IMR-90 (cell line): ENCODE data around the gene TIGIT. TPM values are rescaled to one million over a fixed set of nuclear protein-coding genes. Genes with fewer than 3 reads are reported as not detected.

Experiments
- ATAC-seq: fragments of 200-7000 bp; cut with Tn5 transposase; 2 replicates; pipeline ENCODE4 v1.9.1; 2020; ENCODE audit warnings: low read depth, mild to moderate bottlenecking, moderate library complexity
- BruUV-seq: library from RNA; stranded (reverse); fragments of 400-500 nt; replicated peaks from 2 replicates; lab custom pipeline; 2021; lab: Mats Ljungman, UMichigan
- CTCF ChIA-PET: fragments of 300-600 bp; formaldehyde crosslinking; extraction: SDS; loops from one replicate; lab custom pipeline; 2021; ENCODE audit warnings: antibody characterized with exemption; lab: Yijun Ruan, JAX
- POLR2A ChIA-PET: fragments of 300-600 bp; sonication (Branson Sonifier 250); formaldehyde crosslinking; loops from one replicate; lab custom pipeline; 2022; ENCODE audit warnings: antibody characterized with exemption; ENCODE audit not compliant: unreplicated experiment; lab: Charles Lee
- DNase-seq: peaks from one replicate; pipeline ENCODE4 v3.0.0; 2013
- H2AFZ ChIP-seq: replicated peaks from 2 replicates; pipeline ENCODE3; 2013; ENCODE audit warnings: low read length, mild to moderate bottlenecking; ENCODE audit not compliant: poor library complexity
- H2AK5ac ChIP-seq: 2 replicates; pipeline ENCODE4 v1.6.1; 2013; ENCODE audit warnings: low read depth, low read length, inconsistent platforms
- H2AK9ac ChIP-seq: replicated peaks from 2 replicates; pipeline ENCODE3; 2013; ENCODE audit warnings: mild to moderate bottlenecking, low read depth, low read length, moderate library complexity; ENCODE audit not compliant: poor library complexity
- H2BK120ac ChIP-seq: 2 replicates; pipeline ENCODE4 v1.6.1; 2013; ENCODE audit warnings: low read depth, low read length, inconsistent platforms
- H2BK15ac ChIP-seq: 3 replicates; pipeline ENCODE4 v1.6.1; 2013; ENCODE audit warnings: low read depth, low read length, inconsistent platforms
- H2BK20ac ChIP-seq: 2 replicates; pipeline ENCODE4 v1.6.1; 2013; ENCODE audit warnings: low read depth, mild to moderate bottlenecking, inconsistent platforms, low read length, moderate library complexity
- H2BK5ac ChIP-seq: 2 replicates; pipeline ENCODE4 v1.6.1; 2013; ENCODE audit warnings: mild to moderate bottlenecking, low read depth, low read length, inconsistent platforms; ENCODE audit not compliant: poor library complexity, severe bottlenecking
- H3K14ac ChIP-seq: replicated peaks from 2 replicates; pipeline ENCODE4 v1.6.1; 2013; ENCODE audit warnings: low read depth, low read length, inconsistent platforms
- H3K18ac ChIP-seq: 2 replicates; pipeline ENCODE4 v1.6.1; 2013; ENCODE audit warnings: low read depth, low read length, control low read depth
- H3K23ac ChIP-seq: 2 replicates; pipeline ENCODE4 v1.6.1; 2013; ENCODE audit warnings: low read depth, low read length, inconsistent platforms
- H3K27ac ChIP-seq: 2 replicates; pipeline ENCODE4 v1.5.1; 2013; ENCODE audit warnings: mild to moderate bottlenecking, control low read depth, low read length; ENCODE audit not compliant: insufficient read depth
- H3K27me3 ChIP-seq: 2 replicates; pipeline ENCODE4 v1.6.1; 2013; ENCODE audit warnings: low read length; ENCODE audit not compliant: control insufficient read depth, insufficient read depth
- H3K36me3 ChIP-seq: 2 replicates; pipeline ENCODE4 v1.6.1; 2013; ENCODE audit warnings: low read length, mixed read lengths; ENCODE audit not compliant: control insufficient read depth, insufficient read depth
- H3K4ac ChIP-seq: 2 replicates; pipeline ENCODE4 v1.6.1; 2013; ENCODE audit warnings: low read depth, low read length, inconsistent platforms
- H3K4me1 ChIP-seq: 2 replicates; pipeline ENCODE4 v1.6.1; 2013; ENCODE audit warnings: low read length, mixed read lengths; ENCODE audit not compliant: control insufficient read depth, insufficient read depth
- H3K4me2 ChIP-seq: 2 replicates; pipeline ENCODE4 v1.6.1; 2013; ENCODE audit warnings: low read depth, mild to moderate bottlenecking, control low read depth, low read length, moderate library complexity
- H3K4me3 ChIP-seq: 2 replicates; pipeline ENCODE4 v1.5.1; 2013; ENCODE audit warnings: low read depth, mild to moderate bottlenecking, control low read depth, low read length, moderate library complexity; ENCODE audit not compliant: insufficient read depth
- H3K56ac ChIP-seq: 2 replicates; pipeline ENCODE4 v1.6.1; 2013; ENCODE audit warnings: low read length, inconsistent platforms; ENCODE audit not compliant: insufficient read depth; ENCODE audit errors: extremely low read depth
- H3K79me1 ChIP-seq, 2 experiments: 2 replicates each; pipeline ENCODE4 v1.6.1; 2013; ENCODE audit warnings: low read length in 2 of 2, inconsistent platforms in 1 of 2, low read depth in 1 of 2
- H3K9ac ChIP-seq: 2 replicates; pipeline ENCODE4 v1.6.1; 2013; ENCODE audit warnings: low read depth, low read length, control low read depth
- H3K9me1 ChIP-seq: 2 replicates; pipeline ENCODE4 v1.6.1; 2013; ENCODE audit warnings: low read length, inconsistent platforms; ENCODE audit not compliant: insufficient read depth
- H3K9me3 ChIP-seq: 2 replicates; pipeline ENCODE4 v1.6.1; 2013; ENCODE audit warnings: low read length; ENCODE audit not compliant: control insufficient read depth, insufficient read depth
- H4K20me1 ChIP-seq: 2 replicates; pipeline ENCODE4 v1.6.1; 2013; ENCODE audit warnings: low read length, inconsistent platforms; ENCODE audit not compliant: insufficient read depth
- H4K5ac ChIP-seq: 2 replicates; pipeline ENCODE4 v1.6.1; 2013; ENCODE audit warnings: mild to moderate bottlenecking, low read depth, low read length, control low read depth
- H4K8ac ChIP-seq, 2 experiments: 2 replicates each; pipeline ENCODE4 v1.6.1; 2013; ENCODE audit warnings: low read depth in 2 of 2, low read length in 2 of 2, control low read depth in 1 of 2, inconsistent platforms in 1 of 2
- H4K91ac ChIP-seq: 2 replicates; pipeline ENCODE4 v1.6.1; 2013; ENCODE audit warnings: low read depth, low read length, inconsistent platforms; ENCODE audit not compliant: insufficient read depth
- BHLHE40 ChIP-seq: fragments of 150-350 bp; IDR thresholded peaks from 2 replicates; pipeline ENCODE4 v1.6.1; 2016; ENCODE audit warnings: mild to moderate bottlenecking, low read depth, low read length
- CEBPB ChIP-seq: IDR thresholded peaks from 2 replicates; pipeline ENCODE4 v1.6.1; 2012; ENCODE audit warnings: low read depth, low read length, improper control_type of control experiment
- MAFK ChIP-seq: IDR thresholded peaks from 2 replicates; pipeline ENCODE4 v1.6.1; 2012; ENCODE audit warnings: low read depth, low read length, improper control_type of control experiment
- MAZ ChIP-seq: IDR thresholded peaks from 2 replicates; pipeline ENCODE4 v1.6.1; 2012; ENCODE audit warnings: low read depth, mild to moderate bottlenecking, low read length, improper control_type of control experiment, moderate library complexity, borderline replicate concordance
- POLR2A ChIP-seq: IDR thresholded peaks from 2 replicates; pipeline ENCODE4 v1.6.1; 2012; ENCODE audit warnings: mild to moderate bottlenecking, low read depth, low read length
- WGBS, 2 experiments: methylation state at CpG; one replicate each; pipeline versions ENCODE4 v1.1.5 to v1.1.7; 2013; ENCODE audit warnings: missing lambda C conversion rate in 2 of 2; ENCODE audit not compliant: insufficient read length in 1 of 2; ENCODE audit errors: extremely low coverage in 2 of 2; 5-methylcytosine and 5-hydroxymethylcytosine counted together
- dilution Hi-C: fragments of 300-500 bp; cut with HindIII; formaldehyde crosslinking; loops from one replicate; pipeline ENCODE4 v1.14.3; 2018; ENCODE audit warnings: low sequenced_read_pairs; ENCODE audit not compliant: unreplicated experiment
- in situ Hi-C: fragments of 300-500 bp; cut with MboI; formaldehyde crosslinking; loops from 3 replicates; pipeline ENCODE4 v1.14.3; 2019; ENCODE audit warnings: low sequenced_read_pairs, inconsistent platforms, mixed read lengths
- intact Hi-C: fragments of 100-400 bp; cut with micrococcal nuclease; formaldehyde crosslinking; loops from 2 replicates; pipeline ENCODE4 v1.10.0; 2022
- polyA plus RNA-seq, 3 experiments: library from polyadenylated mRNA; depleted of rRNA; stranded (reverse); fragments of >200 nt; gene quantifications; 2 replicates each; pipeline ENCODE4 v1.2.3, GENCODE V29; 2012; ENCODE audit warnings: low replicate concordance in 1 of 3
- total RNA-seq: library from RNA; depleted of rRNA; stranded (reverse); fragments of >200 nt; gene quantifications from 2 replicates; pipeline ENCODE4 v1.2.3, GENCODE V29; 2012
- TF ChIP-seq, protein P1 (sequence below): fragments of 150-350 bp; IDR thresholded peaks from 2 replicates; pipeline ENCODE4 v1.6.1; 2017; ENCODE audit warnings: mild to moderate bottlenecking, antibody characterized with exemption, low read length, low read depth

TIGIT gene
- total and polyA plus RNA-seq, 2 of the 4 experiments (the other 2 are of a cell fraction) = not detected

DNA sequence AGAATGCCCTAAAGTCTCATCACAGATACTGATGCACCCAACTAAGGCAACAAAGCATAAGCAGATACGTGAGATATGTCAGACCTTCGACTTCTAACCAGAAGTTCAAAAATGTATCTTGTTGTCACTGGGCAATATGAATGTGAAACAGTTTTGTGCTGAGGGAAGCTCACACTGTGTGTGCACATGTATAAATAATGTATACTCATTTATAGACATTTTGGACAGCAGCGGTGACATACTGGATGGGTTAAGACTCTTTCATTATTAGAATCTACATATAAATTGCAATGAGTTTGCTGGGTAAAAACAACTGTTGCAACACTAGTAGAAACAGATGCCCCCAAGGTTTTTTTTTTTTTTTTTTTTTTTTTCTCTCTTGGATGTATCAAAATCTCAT, 37.9 kb downstream of the TIGIT start:
- no peaks in the 10 kb centered on the region for H3K27me3 ChIP-seq
- dilution Hi-C loops = no loop called here

More for the DNA sequence above, 37.9 kb downstream of the TIGIT start:
- Histone ChIP-seq H4K91ac (no peak overlapping the region), H2AK9ac (no peak overlapping the region), H3K9ac (no peak overlapping the region), H3K9me3 (no peaks in the 10 kb centered on the region), H3K14ac (no peak overlapping the region), H3K56ac (no peak overlapping the region), H2BK5ac (no peak overlapping the region), H3K4me2 (no peak overlapping the region), H2BK15ac (no peak overlapping the region), H4K8ac (no peak overlapping the region), H3K4me1 (no peaks in the 10 kb centered on the region), H2AFZ (no peak overlapping the region), H2BK20ac (no peak overlapping the region), H3K18ac (no peak overlapping the region), H3K4me3 (no peak overlapping the region), H2AK5ac (no peak overlapping the region), H3K36me3 (peaks cover 6% of the 10 kb centered on the region), H3K27ac (no peak overlapping the region), H2BK120ac (no peak overlapping the region), H4K20me1 (no peaks in the 10 kb centered on the region), H3K79me1 (no peaks in the 10 kb centered on the region), H4K5ac (no peak overlapping the region), H3K23ac (no peak overlapping the region), H3K4ac (no peak overlapping the region), H3K9me1 (no peaks in the 10 kb centered on the region)
- no TSS peak for BruUV-seq
- ChIA-PET POLR2A (no interaction called here), CTCF (no interaction called here)
- no peak for TF ChIP-seq MAFK
- no peak for TF ChIP-seq POLR2A
- TF ChIP-seq, protein P1, sequence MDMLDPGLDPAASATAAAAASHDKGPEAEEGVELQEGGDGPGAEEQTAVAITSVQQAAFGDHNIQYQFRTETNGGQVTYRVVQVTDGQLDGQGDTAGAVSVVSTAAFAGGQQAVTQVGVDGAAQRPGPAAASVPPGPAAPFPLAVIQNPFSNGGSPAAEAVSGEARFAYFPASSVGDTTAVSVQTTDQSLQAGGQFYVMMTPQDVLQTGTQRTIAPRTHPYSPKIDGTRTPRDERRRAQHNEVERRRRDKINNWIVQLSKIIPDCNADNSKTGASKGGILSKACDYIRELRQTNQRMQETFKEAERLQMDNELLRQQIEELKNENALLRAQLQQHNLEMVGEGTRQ = no peak
- no peak for TF ChIP-seq BHLHE40
- no peak for TF ChIP-seq CEBPB
- TF ChIP-seq MAZ = no peak
- intact Hi-C loops (loop anchor here (10.0 kb wide), 2 partner anchors 177 to 487 kb away; no protein-coding TSS in a partner anchor), in situ Hi-C loops (no loop called here)
- no CpG with 5 or more reads among the region's 3 CpGs for WGBS, 2 experiments
- ATAC-seq (no peak), DNase-seq (no peak)
